GM18909 (cell line): Measurements from ENCODE around the gene HGD.

Experiments used
- ATAC-seq: cut with Tn5 transposase; IDR thresholded peaks from one replicate; pipeline ENCODE4 v1.9.1; 2021; ENCODE audit warnings: mild to moderate bottlenecking; ENCODE audit not compliant: unreplicated experiment, poor library complexity

Gene HGD

GRCh38 chr3:120596853-120597223 is 85.2 kb downstream of the HGD start:
- no peak for ATAC-seq

- peak; percentile 93 for ATAC-seq
Measured at GRCh38 chr3:120596116-120596852, 85.8 kb downstream of the HGD start, which contains the start of gene NDUFB4. NDUFB4 (plus strand) TSS chr3:120596336; CDS start chr3:120596360, 24 bp downstream.

GRCh38 chr3:120595788-120596115 is 86.3 kb downstream of the HGD start:
- no peak for ATAC-seq

GRCh38 chr3:120587332-120587975 is 94.6 kb downstream of the HGD start:
- ATAC-seq, result no peak
